Measurements from ENCODE around the gene BEND3.

- no peak for TF ChIP-seq IRF2 (CRISPR knock-in tag; IDR thresholded peaks at IDR 0.05)
- no peak for TF ChIP-seq KAT8 (IDR thresholded peaks at IDR 0.05; ENCODE audit: low read depth)
- no peak for TF ChIP-seq MAFK (IDR thresholded peaks at IDR 0.05; ENCODE audit: low read length)
- TF ChIP-seq ZFP36 (IDR thresholded peaks at IDR 0.05; ENCODE audit: low read depth, low read length, partially characterized antibody) = no peak
- TF ChIP-seq, protein P1, sequence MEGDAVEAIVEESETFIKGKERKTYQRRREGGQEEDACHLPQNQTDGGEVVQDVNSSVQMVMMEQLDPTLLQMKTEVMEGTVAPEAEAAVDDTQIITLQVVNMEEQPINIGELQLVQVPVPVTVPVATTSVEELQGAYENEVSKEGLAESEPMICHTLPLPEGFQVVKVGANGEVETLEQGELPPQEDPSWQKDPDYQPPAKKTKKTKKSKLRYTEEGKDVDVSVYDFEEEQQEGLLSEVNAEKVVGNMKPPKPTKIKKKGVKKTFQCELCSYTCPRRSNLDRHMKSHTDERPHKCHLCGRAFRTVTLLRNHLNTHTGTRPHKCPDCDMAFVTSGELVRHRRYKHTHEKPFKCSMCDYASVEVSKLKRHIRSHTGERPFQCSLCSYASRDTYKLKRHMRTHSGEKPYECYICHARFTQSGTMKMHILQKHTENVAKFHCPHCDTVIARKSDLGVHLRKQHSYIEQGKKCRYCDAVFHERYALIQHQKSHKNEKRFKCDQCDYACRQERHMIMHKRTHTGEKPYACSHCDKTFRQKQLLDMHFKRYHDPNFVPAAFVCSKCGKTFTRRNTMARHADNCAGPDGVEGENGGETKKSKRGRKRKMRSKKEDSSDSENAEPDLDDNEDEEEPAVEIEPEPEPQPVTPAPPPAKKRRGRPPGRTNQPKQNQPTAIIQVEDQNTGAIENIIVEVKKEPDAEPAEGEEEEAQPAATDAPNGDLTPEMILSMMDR (IDR thresholded peaks at IDR 0.05 in 2 of 3, conservative IDR thresholded peaks at IDR 0.05 in 1 of 3; ENCODE audit: insufficient read depth in 2 of 3, low read depth in 1 of 3, low read length in 3 of 3) = no peak
- TF ChIP-seq RAD21 (CRISPR knock-in tag; conservative IDR thresholded peaks at IDR 0.05 in 1 of 2, IDR thresholded peaks at IDR 0.05 in 1 of 2) = no peak
These were observed 13.5 kb downstream of the BEND3 start for GRCh38 chr6:107101686-107102413.
